ENCODE measurements around the gene JAKMIP2.
A peak's percentile ranks its signal among the peaks of the same experiment; 100 is the strongest.
"Not testable (repeated sequence)": the region's sequence is repeated elsewhere in the genome, so short reads cannot be mapped to it uniquely, and the experiment has no call there.

The JAKMIP2 gene

GRCh38 chr5:147782110-147783028 lies at the start of gene JAKMIP2:
Gene JAKMIP2 (minus strand): TSS chr5:147782728. CDS start chr5:147671806, 110,922 bp downstream.
- H3K27ac ChIP-seq (ENCODE audit: low read depth, low read length) = peak within 1 kb of the TSS; percentile 60; the same call in 1 of the 2 replicates
- H3K9me3 ChIP-seq (ENCODE audit: control insufficient read depth, insufficient read depth, low read depth, low read length) = no peaks in the 10 kb centered on the region
- no peaks in the 10 kb centered on the region for H3K27me3 ChIP-seq (ENCODE audit: control insufficient read depth, insufficient read depth, low read length)
- H3K4me1 ChIP-seq (ENCODE audit: control insufficient read depth, insufficient read depth, low read length) = peaks cover 18% of the 10 kb centered on the region
- no peaks in the 10 kb centered on the region for H3K36me3 ChIP-seq (ENCODE audit: control insufficient read depth, insufficient read depth, low read length)
- peak within 1 kb of the TSS; percentile 76 for H3K9ac ChIP-seq (ENCODE audit: low read length)
- peak within 1 kb of the TSS; percentile 72 for H3K4me3 ChIP-seq (ENCODE audit: low read depth, low read length)

- no peak within 1 kb of the TSS for H3K4me3 ChIP-seq (ENCODE audit: low read depth, low read length)
- H3K27ac ChIP-seq (ENCODE audit: low read depth, low read length) = no peak within 1 kb of the TSS
- no peaks in the 10 kb centered on the region for H3K36me3 ChIP-seq (ENCODE audit: control insufficient read depth, insufficient read depth, low read length)
Measured at GRCh38 chr5:147831465-147831864, 48.9 kb upstream of the JAKMIP2 start, which contains the start of gene SPINK1. Gene SPINK1 (minus strand): TSS chr5:147831671. CDS start chr5:147831577, 94 bp downstream.

GRCh38 chr5:147830035-147830434 lies 47.5 kb upstream of the JAKMIP2 start:
- H3K36me3 ChIP-seq (ENCODE audit: control insufficient read depth, insufficient read depth, low read length) = no peaks in the 10 kb centered on the region
- H3K27ac ChIP-seq (ENCODE audit: low read depth, low read length) = no peak overlapping the region
- H3K9me3 ChIP-seq (ENCODE audit: control insufficient read depth, insufficient read depth, low read depth, low read length) = no peaks in the 10 kb centered on the region
- no peak overlapping the region for H3K4me3 ChIP-seq (ENCODE audit: low read depth, low read length)
- H3K27me3 ChIP-seq (ENCODE audit: control insufficient read depth, insufficient read depth, low read length) = no peaks in the 10 kb centered on the region
- H3K9ac ChIP-seq (ENCODE audit: low read length) = no peak overlapping the region
- H3K4me1 ChIP-seq (ENCODE audit: control insufficient read depth, insufficient read depth, low read length) = no peaks in the 10 kb centered on the region

More at GRCh38 chr5:147831465-147831864, 48.9 kb upstream of the JAKMIP2 start, which contains the start of gene SPINK1:
- no peaks in the 10 kb centered on the region for H3K27me3 ChIP-seq (ENCODE audit: control insufficient read depth, insufficient read depth, low read length)
- no peak within 1 kb of the TSS for H3K9ac ChIP-seq (ENCODE audit: low read length)
- no peaks in the 10 kb centered on the region for H3K9me3 ChIP-seq (ENCODE audit: control insufficient read depth, insufficient read depth, low read depth, low read length)
- no peaks in the 10 kb centered on the region for H3K4me1 ChIP-seq (ENCODE audit: control insufficient read depth, insufficient read depth, low read length)

GRCh38 chr5:147827017-147827416 lies 44.5 kb upstream of the JAKMIP2 start:
- H3K9me3 ChIP-seq (ENCODE audit: control insufficient read depth, insufficient read depth, low read depth, low read length); H3K4me1 ChIP-seq (ENCODE audit: control insufficient read depth, insufficient read depth, low read length); H3K4me3 ChIP-seq (ENCODE audit: low read depth, low read length); H3K27ac ChIP-seq (ENCODE audit: low read depth, low read length); H3K36me3 ChIP-seq (ENCODE audit: control insufficient read depth, insufficient read depth, low read length); H3K27me3 ChIP-seq (ENCODE audit: control insufficient read depth, insufficient read depth, low read length); H3K9ac ChIP-seq (ENCODE audit: low read length): not testable (repeated sequence)

- no peaks in the 10 kb centered on the region for H3K36me3 ChIP-seq (ENCODE audit: control insufficient read depth, insufficient read depth, low read length)
- no peak overlapping the region for H3K4me3 ChIP-seq (ENCODE audit: low read depth, low read length)
- H3K9me3 ChIP-seq (ENCODE audit: control insufficient read depth, insufficient read depth, low read depth, low read length) = no peaks in the 10 kb centered on the region
- H3K27ac ChIP-seq (ENCODE audit: low read depth, low read length) = no peak overlapping the region
- no peak overlapping the region for H3K9ac ChIP-seq (ENCODE audit: low read length)
- H3K27me3 ChIP-seq (ENCODE audit: control insufficient read depth, insufficient read depth, low read length) = no peaks in the 10 kb centered on the region
- no peaks in the 10 kb centered on the region for H3K4me1 ChIP-seq (ENCODE audit: control insufficient read depth, insufficient read depth, low read length)
Measured at GRCh38 chr5:147826361-147826760, 43.8 kb upstream of the JAKMIP2 start.

GRCh38 chr5:147822686-147823491 lies 40.4 kb upstream of the JAKMIP2 start:
- H3K27ac ChIP-seq (ENCODE audit: low read depth, low read length) = no peak overlapping the region
- H3K4me3 ChIP-seq (ENCODE audit: low read depth, low read length) = no peak overlapping the region
- H3K27me3 ChIP-seq (ENCODE audit: control insufficient read depth, insufficient read depth, low read length) = no peaks in the 10 kb centered on the region
- no peaks in the 10 kb centered on the region for H3K36me3 ChIP-seq (ENCODE audit: control insufficient read depth, insufficient read depth, low read length)
- no peaks in the 10 kb centered on the region; the same call in 1 of the 2 replicates for H3K4me1 ChIP-seq (ENCODE audit: control insufficient read depth, insufficient read depth, low read length)
- no peak overlapping the region for H3K9ac ChIP-seq (ENCODE audit: low read length)
- no peaks in the 10 kb centered on the region for H3K9me3 ChIP-seq (ENCODE audit: control insufficient read depth, insufficient read depth, low read depth, low read length)

DNA sequence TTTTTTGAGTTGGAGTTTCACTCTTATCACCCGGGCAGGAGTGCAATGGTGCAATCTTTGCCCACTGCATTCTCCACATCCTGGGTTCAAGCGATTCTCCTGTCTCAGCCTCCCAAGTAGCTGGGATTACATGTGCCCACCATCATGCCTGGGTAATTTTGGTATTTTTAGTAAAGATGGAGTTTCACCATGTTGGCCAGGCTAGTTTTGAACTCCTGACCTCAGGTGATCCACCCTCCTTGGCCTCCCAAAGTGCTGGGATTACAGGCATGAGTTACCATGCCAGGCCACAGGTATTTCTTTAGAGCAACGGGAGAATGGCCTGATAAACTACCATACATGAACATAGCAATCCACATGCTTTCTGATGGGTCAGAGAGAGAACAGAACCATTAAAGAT lies 39.7 kb upstream of the JAKMIP2 start:
- not testable (repeated sequence) for H3K9ac ChIP-seq (ENCODE audit: low read length); H3K27me3 ChIP-seq (ENCODE audit: control insufficient read depth, insufficient read depth, low read length); H3K9me3 ChIP-seq (ENCODE audit: control insufficient read depth, insufficient read depth, low read depth, low read length); H3K27ac ChIP-seq (ENCODE audit: low read depth, low read length); H3K36me3 ChIP-seq (ENCODE audit: control insufficient read depth, insufficient read depth, low read length); H3K4me1 ChIP-seq (ENCODE audit: control insufficient read depth, insufficient read depth, low read length); H3K4me3 ChIP-seq (ENCODE audit: low read depth, low read length)

- no peak overlapping the region for H3K4me3 ChIP-seq (ENCODE audit: low read depth, low read length)
- no peak overlapping the region for H3K27ac ChIP-seq (ENCODE audit: low read depth, low read length)
- H3K27me3 ChIP-seq (ENCODE audit: control insufficient read depth, insufficient read depth, low read length) = no peaks in the 10 kb centered on the region
- H3K36me3 ChIP-seq (ENCODE audit: control insufficient read depth, insufficient read depth, low read length) = no peaks in the 10 kb centered on the region
- no peaks in the 10 kb centered on the region; the same call in 1 of the 2 replicates for H3K4me1 ChIP-seq (ENCODE audit: control insufficient read depth, insufficient read depth, low read length)
- H3K9ac ChIP-seq (ENCODE audit: low read length) = no peak overlapping the region
- no peaks in the 10 kb centered on the region for H3K9me3 ChIP-seq (ENCODE audit: control insufficient read depth, insufficient read depth, low read depth, low read length)
Measured at GRCh38 chr5:147821766-147822165, 39.2 kb upstream of the JAKMIP2 start.

- Histone ChIP-seq H3K4me1 (ENCODE audit: control insufficient read depth, insufficient read depth, low read length) (no peaks in the 10 kb centered on the region; the same call in 1 of the 2 replicates), H3K27me3 (ENCODE audit: control insufficient read depth, insufficient read depth, low read length) (no peaks in the 10 kb centered on the region), H3K27ac (ENCODE audit: low read depth, low read length) (no peak overlapping the region), H3K36me3 (ENCODE audit: control insufficient read depth, insufficient read depth, low read length) (no peaks in the 10 kb centered on the region), H3K9ac (ENCODE audit: low read length) (no peak overlapping the region), H3K4me3 (ENCODE audit: low read depth, low read length) (no peak overlapping the region), H3K9me3 (ENCODE audit: control insufficient read depth, insufficient read depth, low read depth, low read length) (peaks cover 4% of the 10 kb centered on the region; the same call in 1 of the 2 replicates)
Measured at GRCh38 chr5:147819261-147819770, 36.8 kb upstream of the JAKMIP2 start.

DNA sequence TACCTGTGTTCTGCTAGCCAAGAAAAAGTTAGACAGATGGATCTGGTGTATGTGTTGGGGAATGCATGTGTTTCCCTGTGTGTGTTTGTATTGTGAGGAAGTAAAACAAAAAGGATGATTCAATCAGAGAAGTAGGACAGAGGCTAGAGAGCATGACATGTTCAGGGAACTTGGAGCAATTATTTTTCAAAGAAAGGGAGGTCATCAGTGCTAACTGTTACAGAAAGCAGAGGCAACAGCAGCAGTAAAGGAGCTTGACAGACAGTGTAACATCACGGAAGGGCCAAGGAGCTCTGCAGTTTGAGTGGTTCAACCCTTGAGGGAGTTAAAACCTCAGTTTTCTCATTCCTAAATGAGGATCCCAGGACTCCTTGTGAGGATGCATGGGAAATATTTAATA lies 35.8 kb upstream of the JAKMIP2 start:
- H3K4me1 ChIP-seq (ENCODE audit: control insufficient read depth, insufficient read depth, low read length) = no peaks in the 10 kb centered on the region; the same call in 1 of the 2 replicates
- H3K9me3 ChIP-seq (ENCODE audit: control insufficient read depth, insufficient read depth, low read depth, low read length) = peaks cover 4% of the 10 kb centered on the region; the same call in 1 of the 2 replicates
- no peak overlapping the region for H3K27ac ChIP-seq (ENCODE audit: low read depth, low read length)
- H3K9ac ChIP-seq (ENCODE audit: low read length) = no peak overlapping the region
- H3K4me3 ChIP-seq (ENCODE audit: low read depth, low read length) = no peak overlapping the region
- H3K27me3 ChIP-seq (ENCODE audit: control insufficient read depth, insufficient read depth, low read length) = no peaks in the 10 kb centered on the region
- no peaks in the 10 kb centered on the region for H3K36me3 ChIP-seq (ENCODE audit: control insufficient read depth, insufficient read depth, low read length)

Measured in HUES6 (cell line).